C4-2B (cell line): ENCODE measurements around the gene PCAT7.

Experiments
- ZFX ChIP-seq: fragments of 450-650 bp; IDR thresholded peaks from 2 replicates; pipeline ENCODE4 v1.6.1; 2017
- TF ChIP-seq, protein P1 (sequence below): fragments of 450-650 bp; conservative IDR thresholded peaks from 2 replicates; pipeline ENCODE4 v1.5.1; 2017; ENCODE audit warnings: mild to moderate bottlenecking

- TF ChIP-seq, protein P1, sequence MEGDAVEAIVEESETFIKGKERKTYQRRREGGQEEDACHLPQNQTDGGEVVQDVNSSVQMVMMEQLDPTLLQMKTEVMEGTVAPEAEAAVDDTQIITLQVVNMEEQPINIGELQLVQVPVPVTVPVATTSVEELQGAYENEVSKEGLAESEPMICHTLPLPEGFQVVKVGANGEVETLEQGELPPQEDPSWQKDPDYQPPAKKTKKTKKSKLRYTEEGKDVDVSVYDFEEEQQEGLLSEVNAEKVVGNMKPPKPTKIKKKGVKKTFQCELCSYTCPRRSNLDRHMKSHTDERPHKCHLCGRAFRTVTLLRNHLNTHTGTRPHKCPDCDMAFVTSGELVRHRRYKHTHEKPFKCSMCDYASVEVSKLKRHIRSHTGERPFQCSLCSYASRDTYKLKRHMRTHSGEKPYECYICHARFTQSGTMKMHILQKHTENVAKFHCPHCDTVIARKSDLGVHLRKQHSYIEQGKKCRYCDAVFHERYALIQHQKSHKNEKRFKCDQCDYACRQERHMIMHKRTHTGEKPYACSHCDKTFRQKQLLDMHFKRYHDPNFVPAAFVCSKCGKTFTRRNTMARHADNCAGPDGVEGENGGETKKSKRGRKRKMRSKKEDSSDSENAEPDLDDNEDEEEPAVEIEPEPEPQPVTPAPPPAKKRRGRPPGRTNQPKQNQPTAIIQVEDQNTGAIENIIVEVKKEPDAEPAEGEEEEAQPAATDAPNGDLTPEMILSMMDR, result no peak
- TF ChIP-seq ZFX, result no peak
Observed at GRCh38 chr9:94538908-94539307, 16.0 kb upstream of the PCAT7 start.
